Measurements from ENCODE around the gene ZNF598. TPM values are rescaled to one million over a fixed set of nuclear protein-coding genes. Genes with fewer than 3 reads are reported as not detected.

Gene ZNF598
- 10 to 100 TPM; 44.3 to 63.2 (median 49.8) TPM for total RNA-seq
- 1 to 10 TPM; 1.9 to 9.4 TPM for polyA plus RNA-seq
- total RNA-seq, result 46.6 reads per million, percentile 69 among the genes with 10 or more reads in this experiment

DNA sequence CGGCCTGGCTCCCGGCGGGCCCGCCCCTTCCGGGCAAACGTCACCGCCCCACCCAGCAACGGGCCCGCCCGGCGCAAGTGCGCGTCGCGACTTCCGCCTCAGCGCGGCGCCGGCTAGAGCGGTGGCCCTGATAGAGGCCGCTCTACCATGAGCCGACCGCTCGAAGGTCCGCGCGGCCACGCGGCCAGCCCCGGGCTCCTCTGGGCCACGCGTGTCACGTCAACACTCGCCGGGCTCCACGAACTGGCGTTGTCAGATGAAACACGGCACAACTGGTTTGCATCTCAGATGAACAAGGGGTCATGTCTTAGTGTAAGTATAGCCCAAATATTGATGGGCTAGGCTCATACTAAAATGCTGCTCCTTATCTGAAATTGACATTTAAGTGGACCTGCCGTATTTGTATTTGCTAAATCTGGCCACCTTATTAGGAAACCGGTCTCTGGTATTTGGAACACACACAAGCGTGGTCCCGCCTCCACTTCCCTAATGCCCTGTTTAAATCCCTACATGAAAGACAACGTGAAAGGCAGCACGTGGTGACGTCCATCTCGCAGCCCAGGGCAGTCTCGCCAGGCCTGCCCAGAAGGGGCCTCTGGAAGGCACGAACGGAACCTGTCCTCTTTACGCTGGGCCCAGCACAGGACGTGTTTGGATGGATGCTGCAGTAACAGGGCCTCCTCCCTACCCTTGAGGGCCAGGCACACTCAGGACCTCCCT lies at the start of gene ZNF598:
ZNF598 (minus strand) TSS at position 31 of the 720 bp plus-strand sequence.
- H3K4me3 Mint-ChIP-seq, result peak within 1 kb of the TSS; percentile 87 to 94 (median 92)
- H3K9me3 Mint-ChIP-seq, result no peaks in the 10 kb centered on the region
- Histone ChIP-seq H3K36me3 (ENCODE audit: control insufficient read depth in 2 of 3, insufficient read depth in 3 of 3, low read length in 3 of 3) (no peaks in the 10 kb centered on the region), H3K9me3 (ENCODE audit: control insufficient read depth in 2 of 3, low read length in 3 of 3) (no peaks in the 10 kb centered on the region), H3K4me1 (ENCODE audit: control insufficient read depth in 2 of 2, insufficient read depth in 2 of 2, low read length in 2 of 2) (peaks cover 26 to 29% of the 10 kb centered on the region in 2 donors), H3K4me3 (ENCODE audit: low read length) (peak within 1 kb of the TSS; percentile 77), H3K27ac (ENCODE audit: low read depth, low read length) (peak within 1 kb of the TSS; percentile 91), H3K27me3 (ENCODE audit: control insufficient read depth in 2 of 2, insufficient read depth in 2 of 2, low read length in 2 of 2) (no peaks in the 10 kb centered on the region)
- peaks cover 0 to 8% (median 0%) of the 10 kb centered on the region in 5 donors for H3K36me3 Mint-ChIP-seq
- peaks cover 22 to 39% (median 32%) of the 10 kb centered on the region in 7 donors for H3K4me1 Mint-ChIP-seq
- DNase-seq (peak; percentile 64 to 87 (median 78)), ATAC-seq (peak; percentile 97)
- ChIA-PET POLR2A (interaction anchor here (1.0 to 2.9 kb wide), 7 partner anchors 14 to 145 kb away, joined by 3 to 30 read pairs (median 8); partner anchors contain the start of genes GFER, RPS2, TBL3 and TRAF7), CTCF (interaction anchor here (0.5 kb wide), 1 partner anchor 58 kb away, joined by 3 read pairs; no protein-coding TSS in a partner anchor)
- intact Hi-C loops (cut with micrococcal nuclease), result loop anchor here (1.0 to 5.0 kb wide), 9 partner anchors 13 to 419 kb away; partner anchors contain the start of genes NTHL1 (in 2 of the 2), RPS2 (in 2 of the 2), TSC2 (in 2 of the 2) and CCNF (in 1 of the 2)
- peak within 1 kb of the TSS; percentile 85 to 99 (median 97) for H3K27ac Mint-ChIP-seq
- no peaks in the 10 kb centered on the region for H3K27me3 Mint-ChIP-seq

DNA sequence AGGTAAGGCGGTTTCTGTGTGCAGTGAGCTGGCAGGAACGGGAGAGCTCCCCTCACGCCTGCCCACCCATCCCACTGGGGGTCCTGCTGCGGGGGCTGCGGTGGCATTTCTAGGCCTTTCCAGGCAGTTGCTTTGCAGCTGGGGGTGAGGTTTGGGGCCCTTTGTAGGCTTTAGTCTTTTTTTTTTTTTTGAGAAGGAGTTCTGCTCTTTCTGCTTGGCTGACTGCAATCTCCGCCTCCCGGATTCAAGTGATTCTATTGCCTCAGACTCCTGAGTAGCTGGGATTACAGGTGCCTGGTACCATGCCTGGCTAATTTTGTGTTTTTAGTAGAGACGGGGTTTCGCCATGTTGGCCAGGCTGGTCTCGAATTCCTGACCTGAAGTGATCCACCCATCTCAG lies 49.3 kb upstream of the ZNF598 start:
- no peak overlapping the region for H3K27ac Mint-ChIP-seq
- H3K27me3 Mint-ChIP-seq, result no peaks in the 10 kb centered on the region
- H3K36me3 Mint-ChIP-seq, result peaks cover 0 to 12% (median 0%) of the 10 kb centered on the region in 5 donors
- Histone ChIP-seq H3K27me3 (ENCODE audit: control insufficient read depth in 2 of 2, insufficient read depth in 2 of 2, low read length in 2 of 2) (no peaks in the 10 kb centered on the region), H3K4me3 (ENCODE audit: low read length) (no peak overlapping the region), H3K36me3 (ENCODE audit: control insufficient read depth in 2 of 3, insufficient read depth in 3 of 3, low read length in 3 of 3) (peaks cover 0 to 85% (median 3%) of the 10 kb centered on the region in 3 experiments), H3K27ac (ENCODE audit: low read depth, low read length) (no peak overlapping the region), H3K9me3 (ENCODE audit: control insufficient read depth in 2 of 3, low read length in 3 of 3) (no peaks in the 10 kb centered on the region), H3K4me1 (ENCODE audit: control insufficient read depth in 2 of 2, insufficient read depth in 2 of 2, low read length in 2 of 2) (no peaks in the 10 kb centered on the region)
- no peaks in the 10 kb centered on the region for H3K9me3 Mint-ChIP-seq
- POLR2A ChIA-PET, result no interaction called here
- CTCF ChIA-PET, result no interaction called here
- intact Hi-C loops (cut with micrococcal nuclease), result no loop called here
- ATAC-seq (no peak), DNase-seq (no peak)
- H3K4me1 Mint-ChIP-seq, result no peaks in the 10 kb centered on the region
- H3K4me3 Mint-ChIP-seq, result no peak overlapping the region

DNA sequence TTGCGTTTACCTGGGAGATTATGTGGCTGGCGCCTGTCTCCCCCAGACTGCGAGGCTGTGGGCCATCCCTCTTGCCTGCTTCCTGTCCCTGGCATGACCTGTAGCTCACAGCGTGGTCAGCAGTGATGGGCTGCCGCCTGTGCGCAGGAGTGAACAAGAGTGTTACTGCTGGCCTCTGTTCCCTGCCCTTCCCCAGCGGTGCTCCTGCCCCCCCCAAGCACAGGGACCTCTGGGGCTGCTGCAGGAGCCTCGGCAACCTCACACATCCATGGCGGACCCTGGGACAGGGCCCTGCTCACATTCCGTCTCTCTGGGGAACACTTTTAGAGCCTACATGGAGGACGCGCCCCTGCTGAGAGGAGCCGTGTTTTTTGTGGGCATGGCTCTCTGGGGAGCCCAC lies 48.8 kb upstream of the ZNF598 start:
- no peak overlapping the region for H3K4me3 Mint-ChIP-seq
- intact Hi-C loops (cut with micrococcal nuclease), result no loop called here
- peaks cover 0 to 85% (median 3%) of the 10 kb centered on the region in 3 experiments for H3K36me3 ChIP-seq (ENCODE audit: control insufficient read depth in 2 of 3, insufficient read depth in 3 of 3, low read length in 3 of 3)
- peaks cover 0 to 7% (median 0%) of the 10 kb centered on the region in 5 donors for H3K36me3 Mint-ChIP-seq
- H3K9me3 ChIP-seq (ENCODE audit: control insufficient read depth in 2 of 3, low read length in 3 of 3), result no peaks in the 10 kb centered on the region
- H3K27ac Mint-ChIP-seq, result peak overlapping the region in 1 of 9 donors; percentile 67
- ChIA-PET POLR2A (no interaction called here), CTCF (no interaction called here)
- H3K4me3 ChIP-seq (ENCODE audit: low read length), result no peak overlapping the region
- no peak for DNase-seq
- no peaks in the 10 kb centered on the region for H3K4me1 Mint-ChIP-seq
- no peak overlapping the region for H3K27ac ChIP-seq (ENCODE audit: low read depth, low read length)
- H3K27me3 ChIP-seq (ENCODE audit: control insufficient read depth in 2 of 2, insufficient read depth in 2 of 2, low read length in 2 of 2), result no peaks in the 10 kb centered on the region
- H3K9me3 Mint-ChIP-seq, result no peaks in the 10 kb centered on the region
- no peak for ATAC-seq
- no peaks in the 10 kb centered on the region for H3K4me1 ChIP-seq (ENCODE audit: control insufficient read depth in 2 of 2, insufficient read depth in 2 of 2, low read length in 2 of 2)
- no peaks in the 10 kb centered on the region for H3K27me3 Mint-ChIP-seq

DNA sequence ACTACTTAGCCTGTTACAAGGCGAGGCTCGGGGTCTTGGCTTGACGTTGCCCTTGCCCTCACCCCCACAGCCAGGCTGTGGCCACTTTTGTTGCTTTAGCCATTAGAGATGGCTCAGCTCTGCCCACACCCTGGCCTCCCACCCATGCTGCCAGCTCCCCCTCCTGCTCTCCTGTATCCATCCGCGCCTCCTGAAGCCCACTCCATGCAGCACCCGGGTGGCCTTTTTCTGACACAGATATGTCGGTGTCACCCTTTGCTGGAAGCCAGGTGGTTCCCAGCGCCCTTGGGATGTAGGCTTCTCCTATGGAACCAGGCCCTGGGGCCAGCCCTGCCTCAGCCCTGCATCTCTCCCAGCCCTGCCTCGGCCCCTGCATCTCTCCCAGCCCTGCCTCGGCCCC lies 47.8 kb upstream of the ZNF598 start:
- H3K27me3 ChIP-seq (ENCODE audit: control insufficient read depth in 2 of 2, insufficient read depth in 2 of 2, low read length in 2 of 2), result no peaks in the 10 kb centered on the region
- CTCF ChIA-PET, result no interaction called here
- no peaks in the 10 kb centered on the region for H3K9me3 ChIP-seq (ENCODE audit: control insufficient read depth in 2 of 3, low read length in 3 of 3)
- no peak overlapping the region for H3K4me3 Mint-ChIP-seq
- H3K9me3 Mint-ChIP-seq, result no peaks in the 10 kb centered on the region
- peaks cover 0 to 10% (median 0%) of the 10 kb centered on the region in 5 donors for H3K36me3 Mint-ChIP-seq
- H3K27ac Mint-ChIP-seq, result peak overlapping the region in 1 of 9 donors; percentile 71
- ATAC-seq, result no peak
- intact Hi-C loops (cut with micrococcal nuclease), result no loop called here
- no peak overlapping the region for H3K27ac ChIP-seq (ENCODE audit: low read depth, low read length)
- H3K27me3 Mint-ChIP-seq, result no peaks in the 10 kb centered on the region
- no peak overlapping the region for H3K4me3 ChIP-seq (ENCODE audit: low read length)
- peaks cover 0 to 85% (median 3%) of the 10 kb centered on the region in 3 experiments for H3K36me3 ChIP-seq (ENCODE audit: control insufficient read depth in 2 of 3, insufficient read depth in 3 of 3, low read length in 3 of 3)
- POLR2A ChIA-PET, result no interaction called here
- DNase-seq, result no peak
- H3K4me1 ChIP-seq (ENCODE audit: control insufficient read depth in 2 of 2, insufficient read depth in 2 of 2, low read length in 2 of 2), result no peaks in the 10 kb centered on the region
- H3K4me1 Mint-ChIP-seq, result peaks cover 0 to 5% (median 0%) of the 10 kb centered on the region in 7 donors

DNA sequence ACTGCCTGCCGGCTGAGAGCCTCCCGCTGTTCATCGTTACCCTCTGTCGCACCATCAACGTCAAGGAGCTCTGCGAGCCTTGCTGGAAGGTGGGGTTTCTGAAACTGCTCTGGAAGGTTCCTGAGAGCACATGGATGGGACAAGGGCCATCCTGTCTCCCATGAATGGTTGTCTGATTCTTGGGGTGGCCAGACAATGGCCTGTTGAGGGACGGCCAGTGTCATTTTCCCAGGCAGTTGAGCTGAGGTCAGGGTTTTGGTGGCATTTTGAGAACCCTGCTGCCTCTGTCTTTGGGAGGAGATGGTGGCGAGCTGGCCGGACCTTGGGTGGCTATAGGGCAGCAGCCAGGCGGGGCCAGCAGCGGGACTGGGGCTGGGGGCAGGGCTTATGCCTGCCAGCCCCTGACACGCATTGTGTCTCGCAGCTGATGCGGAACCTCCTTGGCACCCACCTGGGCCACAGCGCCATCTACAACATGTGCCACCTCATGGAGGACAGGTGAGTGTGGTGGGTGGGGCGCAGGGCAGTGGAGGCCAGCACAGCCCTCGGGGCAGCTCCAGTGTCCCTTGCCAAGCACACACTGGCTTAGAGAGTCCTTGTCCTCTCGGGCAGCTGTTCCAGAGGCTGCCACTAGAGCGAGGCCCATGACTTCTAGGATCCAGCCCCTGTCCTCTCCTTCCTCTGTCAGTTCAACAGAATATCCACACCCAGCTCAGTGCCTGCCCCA lies 47.2 kb upstream of the ZNF598 start:
- no peaks in the 10 kb centered on the region for H3K27me3 ChIP-seq (ENCODE audit: control insufficient read depth in 2 of 2, insufficient read depth in 2 of 2, low read length in 2 of 2)
- no peak for DNase-seq
- H3K9me3 ChIP-seq (ENCODE audit: control insufficient read depth in 2 of 3, low read length in 3 of 3), result no peaks in the 10 kb centered on the region
- H3K4me1 ChIP-seq (ENCODE audit: control insufficient read depth in 2 of 2, insufficient read depth in 2 of 2, low read length in 2 of 2), result no peaks in the 10 kb centered on the region
- Mint-ChIP-seq H3K4me3 (no peak overlapping the region), H3K9me3 (no peaks in the 10 kb centered on the region), H3K27ac (no peak overlapping the region), H3K36me3 (peaks cover 0 to 11% (median 0%) of the 10 kb centered on the region in 5 donors), H3K27me3 (no peaks in the 10 kb centered on the region), H3K4me1 (peaks cover 0 to 6% (median 0%) of the 10 kb centered on the region in 7 donors)
- no peak overlapping the region for H3K27ac ChIP-seq (ENCODE audit: low read depth, low read length)
- POLR2A ChIA-PET, result no interaction called here
- H3K4me3 ChIP-seq (ENCODE audit: low read length), result no peak overlapping the region
- CTCF ChIA-PET, result interaction anchor here (0.5 to 0.6 kb wide), 2 partner anchors 45 to 263 kb away, joined by 4 to 8 read pairs; no protein-coding TSS in a partner anchor
- peaks cover 0 to 85% (median 3%) of the 10 kb centered on the region in 3 experiments for H3K36me3 ChIP-seq (ENCODE audit: control insufficient read depth in 2 of 3, insufficient read depth in 3 of 3, low read length in 3 of 3)
- ATAC-seq, result no peak
- intact Hi-C loops (cut with micrococcal nuclease), result no loop called here

DNA sequence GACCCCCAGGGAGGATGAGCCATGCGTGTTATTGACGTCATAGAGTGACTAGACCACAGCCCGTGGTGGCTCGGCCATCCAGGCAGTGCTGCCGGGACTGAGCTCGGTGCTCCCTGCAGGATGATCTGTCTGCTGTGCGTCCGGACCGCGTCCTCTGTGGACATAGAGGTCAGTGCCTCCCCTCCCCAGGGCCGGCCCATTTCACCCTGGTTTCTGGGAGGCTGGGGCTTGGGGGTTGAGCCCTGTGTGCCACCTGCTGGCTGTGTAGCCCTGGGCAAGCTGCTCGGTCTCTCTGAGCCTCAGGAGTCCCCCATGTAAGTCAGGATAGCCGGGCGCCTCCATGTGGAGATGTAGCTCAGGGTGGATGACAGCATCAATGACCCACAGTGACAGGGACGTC lies 46.5 kb upstream of the ZNF598 start:
- peaks cover 0 to 84% (median 3%) of the 10 kb centered on the region in 3 experiments for H3K36me3 ChIP-seq (ENCODE audit: control insufficient read depth in 2 of 3, insufficient read depth in 3 of 3, low read length in 3 of 3)
- H3K36me3 Mint-ChIP-seq, result peaks cover 0 to 11% (median 0%) of the 10 kb centered on the region in 5 donors
- CTCF ChIA-PET, result no interaction called here
- no peak for ATAC-seq
- H3K4me1 ChIP-seq (ENCODE audit: control insufficient read depth in 2 of 2, insufficient read depth in 2 of 2, low read length in 2 of 2), result no peaks in the 10 kb centered on the region
- H3K27ac ChIP-seq (ENCODE audit: low read depth, low read length), result no peak overlapping the region
- peak overlapping the region in 1 of 9 donors; percentile 51 for H3K27ac Mint-ChIP-seq
- peaks cover 0 to 6% (median 3%) of the 10 kb centered on the region in 7 donors for H3K4me1 Mint-ChIP-seq
- H3K4me3 Mint-ChIP-seq, result no peak overlapping the region
- H3K9me3 ChIP-seq (ENCODE audit: control insufficient read depth in 2 of 3, low read length in 3 of 3), result no peaks in the 10 kb centered on the region
- no peak overlapping the region for H3K4me3 ChIP-seq (ENCODE audit: low read length)
- DNase-seq, result no peak
- intact Hi-C loops (cut with micrococcal nuclease), result no loop called here
- no peaks in the 10 kb centered on the region for H3K27me3 ChIP-seq (ENCODE audit: control insufficient read depth in 2 of 2, insufficient read depth in 2 of 2, low read length in 2 of 2)
- no peaks in the 10 kb centered on the region for H3K27me3 Mint-ChIP-seq
- H3K9me3 Mint-ChIP-seq, result no peaks in the 10 kb centered on the region
- POLR2A ChIA-PET, result no interaction called here

Measured in naive thymus-derived CD4-positive, alpha-beta T cell (primary cell).